Skin of body (tissue), 2 donors: ENCODE measurements around the gene RPS6KA2. TPM values are rescaled to one million over a fixed set of nuclear protein-coding genes. Genes with fewer than 3 reads are reported as not detected.
"Not testable (repeated sequence)": the region's sequence is repeated elsewhere in the genome, so short reads cannot be mapped to it uniquely, and the experiment has no call there.

Experiments used
- DNase-seq: peaks from one replicate; lab custom pipeline; 2025; lab: John Stamatoyannopoulos, UW
- total RNA-seq: library from RNA; depleted of rRNA; stranded (reverse); fragments of >200 nt; gene quantifications from one replicate; pipeline ENCODE4 v1.2.3, GENCODE V29; 2014

RPS6KA2 gene
- total RNA-seq, 1 donor from 2014 or later: 11.7 TPM

GRCh38 chr6:166595061-166595780 is 31.8 kb downstream of the RPS6KA2 start:
- DNase-seq: peak; percentile 29

GRCh38 chr6:166592821-166593220 is 34.2 kb downstream of the RPS6KA2 start:
- no peak for DNase-seq

GRCh38 chr6:166591961-166592520 is 35.0 kb downstream of the RPS6KA2 start:
- no peak for DNase-seq

- DNase-seq: no peak
Observed at GRCh38 chr6:166591026-166591425, 36.0 kb downstream of the RPS6KA2 start.

GRCh38 chr6:166589786-166590574 is 37.1 kb downstream of the RPS6KA2 start:
- no peak for DNase-seq

GRCh38 chr6:166589337-166589731 is 37.7 kb downstream of the RPS6KA2 start:
- no peak for DNase-seq

- no peak for DNase-seq
Observed at GRCh38 chr6:166588691-166589336, 38.2 kb downstream of the RPS6KA2 start.

- no peak for DNase-seq
Observed at GRCh38 chr6:166587631-166588413, 39.2 kb downstream of the RPS6KA2 start.

- DNase-seq: no peak
Observed at GRCh38 chr6:166586424-166587156, 40.5 kb downstream of the RPS6KA2 start, which contains the start of gene RAMACL. Gene RAMACL (minus strand): TSS chr6:166586678. CDS start chr6:166586477, 201 bp downstream.

- DNase-seq: no peak
Observed at GRCh38 chr6:166584853-166585429, 42.1 kb downstream of the RPS6KA2 start.

GRCh38 chr6:166584155-166584554 is 42.9 kb downstream of the RPS6KA2 start:
- DNase-seq: peak; percentile 54

GRCh38 chr6:166583230-166583965 is 43.7 kb downstream of the RPS6KA2 start:
- DNase-seq: no peak

- peak; percentile 88 for DNase-seq
Observed at GRCh38 chr6:166582258-166582657, 44.8 kb downstream of the RPS6KA2 start.

- DNase-seq: not testable (repeated sequence)
Observed at GRCh38 chr6:166581801-166582200, 45.2 kb downstream of the RPS6KA2 start.

- no peak for DNase-seq
Observed at GRCh38 chr6:166581091-166581511, 46.0 kb downstream of the RPS6KA2 start.

- no peak for DNase-seq
Observed at GRCh38 chr6:166580076-166581050, 46.7 kb downstream of the RPS6KA2 start.

- DNase-seq: no peak
Observed at GRCh38 chr6:166579237-166579850, 47.7 kb downstream of the RPS6KA2 start.
